Heart left ventricle (tissue), 13 donors: ENCODE measurements around the gene ZDHHC11.

Experiments used
- CTCF ChIP-seq, 12 donors: fragments of 200-600 bp; sonication (generic) in 4 of 12; IDR thresholded peaks; one replicate each; pipeline versions ENCODE4 v1.5.0 to v1.8.0; 2018 to 2022; ENCODE audit warnings: antibody characterized with exemption in 12 of 12, mild to moderate bottlenecking in 5 of 12
- POLR2A ChIP-seq, 2 donors: fragments of 450-650 bp; IDR thresholded peaks; one replicate each; pipeline ENCODE4 v1.6.1; 2017; ENCODE audit warnings: antibody characterized with exemption in 2 of 2, mild to moderate bottlenecking in 2 of 2, moderate library complexity in 2 of 2
- donor health status: ischemic (EF 13 %, LVEDD 7.1; RV severe dilation, severe dysfunction).
- donor health status: DM: no; HTN: yes; CAD: no.
- donor health status: DM: no; HTN: no; CAD: no.
- donor health status: ischemic (EF 25% LVEDD 6.9; RV normal size, moderate dysfunction).
- donor health status: ischemic (EF 25% LVEDD 5.7; RV mildly dilated, moderate dysfunction).
- donor health status: ischemic (EF 35%, LVEDD 5.7; RV mildly dilated, moderate dysfunction).
- donor health status: nonischemic (EF 11% LVEDD 7.7; RV severe dilation, severe dysfunction).
- donor health status: DM: yes; HTN: yes; CAD: no.
- donor health status: PGD.
- donor health status: ischemic (EF 29% LVEDD 5.4; RV normal size, mild dysfunction).
- donor health status: nonischemic (EF 23%, LVEDD 6.1; RV moderate dilation, normal function).

- no peak for TF ChIP-seq POLR2A (IDR thresholded peaks at IDR 0.05)
- TF ChIP-seq CTCF (IDR thresholded peaks at IDR 0.05) = peak in 6 of 12 donors; percentile 9 to 49 (median 34)
These were observed 104.5 kb downstream of the ZDHHC11 start for GRCh38 chr5:746258-746761.
